H4 (cell line): ENCODE results near the gene ZNF81. TPM values are rescaled to one million over a fixed set of nuclear protein-coding genes. Genes with fewer than 3 reads are reported as not detected.
"Not testable (repeated sequence)": the region's sequence is repeated elsewhere in the genome, so short reads cannot be mapped to it uniquely, and the experiment has no call there.

Experiments used
- DNase-seq: peaks from one replicate; pipeline ENCODE4 v3.0.0-alpha.2; 2015; ENCODE audit warnings: low spot score
- total RNA-seq: library from RNA; depleted of rRNA; stranded (reverse); fragments of >200 nt; shearing (Covaris generic); gene quantifications from 2 replicates; pipeline ENCODE4 v1.2.3, GENCODE V29; 2014; rRNA removed

ZNF81 gene
- total RNA-seq, 1 experiment from 2014 or later, result 2.3 TPM

DNA sequence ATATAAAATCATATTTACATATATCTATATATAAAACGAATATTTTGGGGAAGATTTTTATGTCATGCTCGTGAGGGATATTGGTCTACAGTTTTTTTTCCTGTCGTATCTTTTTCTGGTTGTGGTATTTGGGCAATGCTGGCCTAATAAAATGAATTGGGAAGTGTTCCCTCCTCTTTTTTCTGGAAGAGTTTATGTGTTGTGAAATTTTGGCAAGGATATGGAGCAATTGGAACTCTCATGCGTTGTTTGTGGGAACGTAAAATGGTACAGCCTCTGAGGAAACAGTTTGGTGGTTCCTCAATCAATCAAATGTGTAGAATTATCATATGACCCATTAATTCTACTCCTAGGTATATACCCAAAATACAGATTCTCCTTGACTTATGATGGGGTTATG is 97.2 kb downstream of the ZNF81 start:
- no peak for DNase-seq

DNA sequence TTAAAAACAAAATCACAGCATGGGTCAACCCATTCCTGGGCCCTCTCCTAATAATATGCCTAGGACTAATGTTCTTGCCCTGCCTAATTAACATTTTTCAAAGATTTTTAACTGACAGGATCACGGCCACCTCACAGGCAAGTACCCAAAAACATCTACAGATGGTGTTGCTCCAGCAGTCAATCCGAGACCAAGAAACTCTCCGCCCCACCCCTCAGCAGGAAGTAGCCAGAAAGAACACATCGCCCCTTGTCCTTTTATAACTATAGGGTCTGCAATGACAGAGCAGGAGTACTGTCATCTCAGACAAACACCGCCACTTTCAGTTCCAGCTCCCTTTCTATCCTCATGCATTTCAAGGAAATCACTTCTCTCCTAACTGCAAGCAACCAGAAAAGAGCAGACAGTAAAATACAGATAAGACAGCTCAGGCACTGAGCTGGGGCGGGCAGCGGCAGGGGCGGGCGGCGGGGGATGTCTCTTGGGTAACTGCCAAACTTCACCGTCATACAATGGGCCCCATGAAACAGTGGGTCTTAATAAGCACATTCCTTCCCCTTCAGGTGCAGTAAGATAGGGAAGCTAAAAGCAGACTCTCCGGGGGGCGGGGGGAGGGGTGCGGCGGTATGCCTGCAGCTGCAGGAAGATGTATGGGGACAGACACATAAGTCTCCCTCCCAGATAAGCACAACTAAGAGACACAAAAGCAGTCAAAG is 99.7 kb downstream of the ZNF81 start:
- no peak for DNase-seq

DNA sequence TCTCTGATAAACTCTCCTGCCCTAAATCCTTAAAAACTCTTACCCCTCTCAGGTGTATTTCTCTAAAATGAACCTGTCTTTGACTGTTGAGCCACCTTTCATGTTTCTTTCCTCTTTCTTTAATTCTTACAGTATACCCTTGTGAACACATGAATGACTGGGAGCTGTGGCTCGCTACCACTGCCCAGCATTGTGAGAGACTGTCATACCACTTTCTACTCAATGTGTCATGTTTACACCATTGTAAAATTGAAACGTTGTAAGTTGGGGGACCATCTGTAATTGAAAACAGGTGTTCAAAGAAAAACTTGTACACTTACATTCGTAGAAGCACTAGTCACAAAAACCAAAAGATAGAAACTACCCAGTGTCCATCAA is 100.2 kb downstream of the ZNF81 start:
- DNase-seq, result no peak

DNA sequence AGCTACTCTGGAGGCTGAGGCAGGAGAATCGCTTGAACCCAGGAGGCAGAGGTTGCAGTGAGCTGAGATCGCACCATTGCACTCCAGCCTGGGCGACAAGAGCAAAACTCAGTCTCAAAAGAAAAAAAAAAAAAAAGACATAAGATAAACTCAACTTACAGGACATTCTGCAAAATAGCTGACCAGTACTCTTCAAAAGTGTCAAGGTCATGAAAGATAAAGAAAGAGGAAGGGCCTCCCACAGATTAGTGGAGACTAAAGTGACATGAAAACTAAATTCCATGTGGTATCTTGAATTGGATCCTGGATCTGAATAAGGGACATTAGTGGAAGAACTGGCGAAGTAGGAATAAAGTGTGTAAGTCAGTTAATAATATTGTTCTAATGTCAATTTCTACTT is 103.7 kb downstream of the ZNF81 start:
- DNase-seq, result no peak

GRCh38 chrX:47941423-47941822 is 104.7 kb downstream of the ZNF81 start:
- no peak for DNase-seq

DNA sequence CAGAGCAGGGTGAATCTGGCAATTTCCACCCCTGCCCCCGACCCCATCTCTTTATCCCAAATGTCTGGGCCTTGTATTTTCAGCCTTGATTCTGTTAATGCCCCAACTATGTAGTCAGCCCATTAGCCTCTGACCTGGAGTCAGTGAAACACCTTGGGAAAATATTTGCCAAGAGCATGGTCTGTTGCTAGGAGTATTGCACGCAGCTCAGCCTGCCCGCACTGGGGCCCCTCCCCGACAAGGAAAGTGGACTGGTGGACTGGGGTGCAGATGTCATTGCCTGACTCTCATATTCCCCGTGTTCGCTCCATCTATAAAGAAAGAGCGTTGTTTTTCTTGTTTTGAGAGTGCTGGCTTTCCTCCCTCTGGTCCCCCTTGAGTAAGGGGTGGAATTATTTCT is 118.6 kb downstream of the ZNF81 start:
- DNase-seq, result not testable (repeated sequence)

DNA sequence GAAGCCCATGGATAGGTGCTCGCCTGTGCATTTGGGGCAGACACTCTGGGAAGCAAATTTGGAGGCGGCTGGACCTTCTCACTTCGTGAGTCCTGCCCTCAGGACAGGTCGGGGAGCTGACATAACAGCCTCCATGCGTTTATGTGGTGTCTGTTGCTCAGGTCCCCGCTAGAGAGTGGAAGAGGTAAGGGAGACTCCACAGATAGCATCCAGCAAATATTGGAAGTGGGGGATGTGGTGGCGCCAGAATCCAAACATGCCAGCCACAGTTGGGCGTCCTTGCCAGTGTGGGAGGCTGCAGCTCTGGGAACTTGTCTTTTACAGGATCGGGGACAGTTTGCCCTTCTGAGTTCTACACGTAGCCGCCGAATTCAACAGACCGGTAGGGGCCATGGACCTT is 119.3 kb downstream of the ZNF81 start:
- no peak for DNase-seq

DNA sequence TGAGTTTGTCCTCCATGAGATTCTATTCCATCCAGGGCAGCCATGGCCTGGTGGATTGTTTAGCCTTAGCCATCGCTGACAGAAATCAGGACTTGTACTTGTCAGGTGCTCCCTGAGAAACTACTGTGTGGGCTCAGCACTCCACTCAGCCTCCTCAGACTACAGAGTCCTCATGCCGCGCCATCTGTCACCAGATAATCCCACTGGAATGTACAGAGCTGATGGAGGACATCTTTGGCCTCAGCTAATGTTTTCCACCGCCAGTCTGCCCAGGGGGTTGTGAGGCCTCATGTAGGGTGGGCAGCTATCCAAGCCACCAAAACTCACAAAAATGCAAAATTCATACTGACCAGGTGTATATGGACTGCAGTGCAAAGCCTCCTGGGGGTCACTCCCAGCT is 121.5 kb downstream of the ZNF81 start:
- not testable (repeated sequence) for DNase-seq

GRCh38 chrX:47958761-47959342 is 122.2 kb downstream of the ZNF81 start:
- DNase-seq, result no peak

DNA sequence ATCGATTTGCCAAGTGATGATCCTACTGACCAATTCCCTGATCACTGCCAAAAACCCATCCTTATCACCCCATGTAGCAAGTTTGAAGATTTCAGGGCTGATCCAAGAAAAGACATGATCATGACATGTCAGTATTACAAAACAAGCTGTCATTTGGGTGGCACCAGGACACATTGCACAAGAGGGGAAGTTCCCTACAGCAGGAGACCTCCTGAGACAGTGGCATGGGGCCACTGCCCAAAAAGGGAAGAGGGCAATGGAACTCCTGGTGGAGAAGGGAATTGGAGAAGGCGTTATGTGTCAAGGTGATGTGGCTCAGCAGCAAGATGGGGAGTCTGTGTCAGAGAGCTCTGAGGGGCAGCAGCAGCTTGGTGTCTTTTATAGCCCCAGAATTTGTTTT is 123.7 kb downstream of the ZNF81 start:
- no peak for DNase-seq

DNA sequence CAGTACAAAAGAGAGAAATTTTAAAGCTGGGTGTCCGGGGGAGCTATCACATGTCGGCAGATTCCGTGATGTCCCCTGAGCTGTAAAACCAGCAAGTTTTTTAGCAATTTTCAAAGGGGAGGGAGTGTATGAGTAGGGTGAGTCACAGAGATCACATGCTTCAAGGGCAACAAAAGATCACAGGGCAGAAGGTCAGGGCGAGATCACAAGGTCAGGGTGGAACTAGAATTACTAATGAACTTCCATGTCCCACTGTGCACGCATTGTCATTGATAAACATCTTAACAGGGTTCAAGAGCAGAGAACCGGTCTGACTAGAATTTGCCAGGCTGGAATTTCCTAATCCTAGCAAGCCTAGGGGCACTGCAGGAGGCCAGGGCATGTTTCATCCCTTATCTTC is 125.1 kb downstream of the ZNF81 start:
- not testable (repeated sequence) for DNase-seq

GRCh38 chrX:47965526-47965925 is 128.8 kb downstream of the ZNF81 start:
- not testable (repeated sequence) for DNase-seq

Other genes with a start within 250 kb of the ZNF81 start
- not detected in 2 replicates for gene SYN1, start 217.0 kb upstream of the ZNF81 start, total RNA-seq
- gene CFP, start 207.0 kb upstream of the ZNF81 start, total RNA-seq, result not detected in 2 replicates
- 26.2 and 30.4 TPM in 2 replicates for gene ELK1, start 186.3 kb upstream of the ZNF81 start, total RNA-seq
- 225 and 248 TPM in 2 replicates for gene UXT, start 177.7 kb upstream of the ZNF81 start, total RNA-seq
- 3.6 and 5.9 TPM in 2 replicates for gene ZNF182, start 167.1 kb downstream of the ZNF81 start, total RNA-seq
- gene SPACA5, start 170.1 kb downstream of the ZNF81 start, total RNA-seq, result not detected in 2 replicates
- 4.4 and 4.5 TPM in 2 replicates for gene ZNF630, start 234.7 kb downstream of the ZNF81 start, total RNA-seq